T-helper 17 cell (primary cell): ENCODE results near the gene RGS14. TPM values are rescaled to one million over a fixed set of nuclear protein-coding genes. Genes with fewer than 3 reads are reported as not detected.
"Not testable (repeated sequence)": the region's sequence is repeated elsewhere in the genome, so short reads cannot be mapped to it uniquely, and the experiment has no call there.

Experiments used
- ATAC-seq: fragments of 150-1000 bp; cut with Tn5 transposase; 2 replicates; pipeline ENCODE4 v1.10.0; 2021; ENCODE audit warnings: mild to moderate bottlenecking, moderate library complexity
- DNase-seq, 3 donors: peaks; one replicate each; pipeline versions ENCODE4 v3.0.0 to v3.0.0-alpha.2; 2020 to 2021
- H3K9me3 ChIP-seq: one replicate; pipeline ENCODE4 v1.7.0; 2013; ENCODE audit warnings: low read length, mild to moderate bottlenecking; ENCODE audit not compliant: control insufficient read depth, poor library complexity, severe bottlenecking
- H3K27ac Mint-ChIP-seq: one replicate; pipeline ENCODE4 v1.8.0; 2022; ENCODE audit warnings: mild to moderate bottlenecking, moderate library complexity, mixed read lengths
- H3K27me3 Mint-ChIP-seq: one replicate; pipeline ENCODE4 v1.8.0; 2022; ENCODE audit warnings: mixed read lengths
- H3K36me3 Mint-ChIP-seq: one replicate; pipeline ENCODE4 v1.8.0; 2022; ENCODE audit warnings: low read depth, mixed read lengths
- H3K4me1 Mint-ChIP-seq: one replicate; pipeline ENCODE4 v1.8.0; 2022; ENCODE audit warnings: mild to moderate bottlenecking, mixed read lengths
- H3K4me3 Mint-ChIP-seq: one replicate; pipeline ENCODE4 v1.8.0; 2022; ENCODE audit warnings: mild to moderate bottlenecking, moderate library complexity, mixed read lengths
- total RNA-seq, 4 donors: library from RNA in 2 of 4; stranded (reverse) in 2 of 4; gene quantifications; one replicate each; pipeline ENCODE4 v1.2.3 and lab custom pipeline; 2022 to 2026

RGS14 gene
- total RNA-seq, 2 donors from 2014 or later = 76.7 to 110 TPM

- peaks cover 9% of the 10 kb centered on the region for H3K36me3 Mint-ChIP-seq
Measured at GRCh38 chr5:177367981-177368868, 10.5 kb downstream of the RGS14 start.

GRCh38 chr5:177368869-177369644 lies 11.3 kb downstream of the RGS14 start:
- peaks cover 9% of the 10 kb centered on the region for H3K36me3 Mint-ChIP-seq
- DNase-seq (no peak), ATAC-seq (no peak)
- peak overlapping the region; percentile 95 for H3K27ac Mint-ChIP-seq
- H3K4me1 Mint-ChIP-seq = peaks cover 48% of the 10 kb centered on the region
- no peaks in the 10 kb centered on the region for H3K27me3 Mint-ChIP-seq
- no peaks in the 10 kb centered on the region for H3K9me3 ChIP-seq
- H3K4me3 Mint-ChIP-seq = peak overlapping the region; percentile 82

More at GRCh38 chr5:177367981-177368868, 10.5 kb downstream of the RGS14 start:
- no peak overlapping the region for H3K4me3 Mint-ChIP-seq
- H3K9me3 ChIP-seq = no peaks in the 10 kb centered on the region
- H3K27ac Mint-ChIP-seq = peak overlapping the region; percentile 95
- ATAC-seq (no peak), DNase-seq (no peak)
- peaks cover 48% of the 10 kb centered on the region for H3K4me1 Mint-ChIP-seq
- H3K27me3 Mint-ChIP-seq = no peaks in the 10 kb centered on the region

GRCh38 chr5:177369645-177370440 lies 12.1 kb downstream of the RGS14 start:
- peaks cover 48% of the 10 kb centered on the region for H3K4me1 Mint-ChIP-seq
- H3K4me3 Mint-ChIP-seq = peak overlapping the region; percentile 82
- peak overlapping the region; percentile 95 for H3K27ac Mint-ChIP-seq
- peaks cover 9% of the 10 kb centered on the region for H3K36me3 Mint-ChIP-seq
- no peak for DNase-seq
- no peak for ATAC-seq
- H3K27me3 Mint-ChIP-seq = no peaks in the 10 kb centered on the region
- H3K9me3 ChIP-seq = no peaks in the 10 kb centered on the region

- no peaks in the 10 kb centered on the region for H3K9me3 ChIP-seq
- peak overlapping the region; percentile 88 for H3K4me3 Mint-ChIP-seq
- H3K36me3 Mint-ChIP-seq = peaks cover 9% of the 10 kb centered on the region
- H3K27me3 Mint-ChIP-seq = no peaks in the 10 kb centered on the region
- peak; percentile 85 for ATAC-seq
- H3K27ac Mint-ChIP-seq = peak overlapping the region; percentile 32
- DNase-seq = peak; percentile 37 to 63 (median 58)
- H3K4me1 Mint-ChIP-seq = peaks cover 55% of the 10 kb centered on the region
Measured at GRCh38 chr5:177370488-177371119, 12.9 kb downstream of the RGS14 start.

DNA sequence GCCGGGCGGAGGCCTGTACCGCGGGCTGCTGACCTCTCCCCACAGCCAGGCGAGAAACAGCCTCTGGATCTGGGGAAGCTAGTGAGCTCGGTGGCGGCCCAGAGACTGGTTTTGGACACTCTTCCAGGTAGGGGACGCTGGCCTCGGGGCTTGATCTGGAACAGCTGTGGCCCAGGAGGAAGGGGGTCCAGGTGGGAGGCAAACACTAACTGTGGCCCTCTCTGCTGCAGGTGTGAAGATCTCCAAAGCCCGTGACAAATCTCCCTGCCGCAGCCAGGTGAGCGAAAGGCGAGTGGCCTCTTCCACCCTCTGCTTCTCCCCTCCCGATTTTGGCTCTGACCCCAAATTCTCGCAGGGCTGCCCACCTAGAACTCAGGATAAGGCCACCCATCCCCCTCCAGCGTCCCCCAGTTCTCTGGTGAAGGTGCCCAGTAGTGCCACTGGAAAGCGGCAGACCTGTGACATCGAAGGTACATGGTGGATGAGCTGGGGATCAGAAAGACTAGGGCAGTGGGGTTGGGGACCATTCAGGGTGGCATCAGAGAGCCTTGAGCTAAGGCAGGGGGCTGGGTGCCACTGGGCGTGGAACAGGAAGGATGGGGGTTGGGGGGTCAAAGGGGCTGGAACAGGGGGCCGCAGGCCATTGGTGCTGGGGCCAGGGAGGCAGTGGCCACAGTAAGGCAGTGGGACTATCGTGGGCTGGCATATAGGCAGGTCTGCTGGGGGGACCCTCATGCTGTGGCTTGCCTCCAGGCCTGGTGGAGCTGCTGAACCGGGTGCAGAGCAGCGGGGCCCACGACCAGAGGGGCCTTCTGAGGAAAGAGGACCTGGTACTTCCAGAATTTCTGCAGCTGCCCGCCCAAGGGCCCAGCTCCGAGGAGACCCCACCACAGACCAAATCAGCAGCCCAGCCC lies 13.7 kb downstream of the RGS14 start:
- Mint-ChIP-seq H3K4me1 (peaks cover 51% of the 10 kb centered on the region), H3K27ac (peak overlapping the region; percentile 90)

DNA sequence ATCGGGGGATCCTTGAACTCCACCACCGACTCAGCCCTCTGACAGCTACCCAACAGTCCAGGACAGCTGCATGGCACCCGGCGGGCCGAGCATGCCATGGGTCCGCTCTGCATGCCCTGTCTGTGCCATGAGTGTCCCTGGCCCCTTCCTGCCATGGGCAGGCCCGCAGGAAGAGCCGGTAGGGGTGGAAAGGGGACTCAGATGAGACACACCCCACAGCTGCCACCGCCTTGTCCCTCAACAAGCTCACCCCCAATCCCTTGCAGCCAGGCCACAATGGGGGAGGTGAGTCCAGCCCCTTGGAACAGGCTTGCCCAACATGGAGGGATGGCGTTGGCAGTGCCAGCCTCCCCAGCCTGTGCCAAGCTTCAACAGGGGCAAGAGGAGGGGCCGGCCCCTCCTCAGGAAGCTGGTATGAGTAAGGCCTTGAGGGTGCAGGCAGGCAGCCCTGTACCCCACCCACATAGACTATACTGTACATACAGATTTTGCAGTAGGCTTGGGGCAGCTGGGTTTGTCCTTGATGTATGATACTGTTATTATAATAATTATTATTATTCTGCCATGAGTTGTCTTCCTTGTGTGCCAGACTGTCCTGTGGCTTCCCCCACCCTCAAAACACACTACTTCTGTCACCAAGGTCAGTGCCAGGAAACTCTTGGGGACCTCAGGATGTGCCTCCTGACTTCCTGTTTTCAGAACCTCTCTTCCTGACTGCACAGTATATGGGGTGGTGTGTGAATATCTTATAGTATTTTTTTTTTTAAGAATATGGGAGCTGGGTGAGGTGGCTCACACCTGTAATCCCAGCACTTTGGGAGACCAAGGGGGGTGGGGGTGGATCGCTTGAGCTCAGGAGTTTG lies 14.5 kb downstream of the RGS14 start:
- no peaks in the 10 kb centered on the region for H3K27me3 Mint-ChIP-seq
- ATAC-seq (peak; percentile 45), DNase-seq (no peak)
- H3K9me3 ChIP-seq = no peaks in the 10 kb centered on the region
- H3K4me3 Mint-ChIP-seq = peak overlapping the region; percentile 88
- peaks cover 9% of the 10 kb centered on the region for H3K36me3 Mint-ChIP-seq
- peak overlapping the region; percentile 90 for H3K27ac Mint-ChIP-seq
- H3K4me1 Mint-ChIP-seq = peaks cover 50% of the 10 kb centered on the region

More for the DNA sequence above, 13.7 kb downstream of the RGS14 start:
- H3K9me3 ChIP-seq = no peaks in the 10 kb centered on the region
- H3K36me3 Mint-ChIP-seq = peaks cover 9% of the 10 kb centered on the region
- no peaks in the 10 kb centered on the region for H3K27me3 Mint-ChIP-seq
- DNase-seq (no peak), ATAC-seq (no peak)
- H3K4me3 Mint-ChIP-seq = peak overlapping the region; percentile 88

DNA sequence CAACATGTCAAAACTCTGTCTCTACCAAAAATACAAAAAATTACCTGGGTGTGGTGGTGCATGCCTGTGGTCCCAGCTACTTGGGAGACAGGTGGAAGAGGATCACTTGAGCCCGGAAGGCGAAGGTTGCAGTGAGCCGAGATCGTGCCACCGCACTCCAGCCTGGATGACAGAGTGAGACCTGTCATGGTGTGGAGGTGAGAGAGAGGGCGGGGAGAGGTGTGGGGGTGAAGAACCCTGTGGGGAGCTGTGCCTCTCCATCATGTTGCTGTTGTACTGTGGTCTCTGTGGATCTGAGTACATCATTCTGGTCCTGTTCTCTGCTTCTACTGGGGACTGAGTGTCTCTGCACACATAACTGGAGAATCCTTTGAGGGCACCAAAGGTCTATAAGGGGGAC lies 15.2 kb downstream of the RGS14 start:
- no peaks in the 10 kb centered on the region for H3K9me3 ChIP-seq
- Mint-ChIP-seq H3K36me3 (peaks cover 9% of the 10 kb centered on the region), H3K4me1 (peaks cover 50% of the 10 kb centered on the region), H3K27ac (peak overlapping the region; percentile 90), H3K27me3 (no peaks in the 10 kb centered on the region), H3K4me3 (peak overlapping the region; percentile 88)
- ATAC-seq (peak; percentile 36), DNase-seq (no peak)

DNA sequence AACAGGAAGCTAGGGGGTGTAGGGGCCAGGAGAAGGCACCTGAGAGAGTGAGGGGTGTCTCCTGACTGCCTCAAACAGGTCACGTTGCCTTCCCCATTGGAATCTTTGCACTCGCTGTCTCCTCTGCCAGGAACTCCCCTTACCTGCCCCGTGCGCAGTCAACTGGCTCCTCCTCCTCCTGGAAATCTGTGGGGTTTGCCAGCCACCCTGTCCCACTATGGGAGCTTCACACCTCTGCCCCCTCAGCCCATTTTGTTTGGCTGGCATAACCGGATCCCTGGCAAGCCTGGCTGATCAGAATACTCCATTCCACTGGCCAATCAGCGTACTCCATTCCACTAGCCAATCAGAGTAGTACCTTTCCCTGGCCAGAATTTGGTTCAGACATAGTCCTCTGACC lies 16.1 kb downstream of the RGS14 start:
- Mint-ChIP-seq H3K4me3 (peak overlapping the region; percentile 88), H3K27me3 (no peaks in the 10 kb centered on the region), H3K4me1 (peaks cover 44% of the 10 kb centered on the region), H3K27ac (peak overlapping the region; percentile 90), H3K36me3 (peaks cover 3% of the 10 kb centered on the region)
- ATAC-seq (no peak), DNase-seq (no peak)
- no peaks in the 10 kb centered on the region for H3K9me3 ChIP-seq

- DNase-seq = no peak
- Mint-ChIP-seq H3K27ac (peak overlapping the region; percentile 90), H3K4me1 (peaks cover 42% of the 10 kb centered on the region), H3K27me3 (no peaks in the 10 kb centered on the region), H3K36me3 (no peaks in the 10 kb centered on the region), H3K4me3 (peak overlapping the region; percentile 88)
- no peak for ATAC-seq
- no peaks in the 10 kb centered on the region for H3K9me3 ChIP-seq
Measured at GRCh38 chr5:177374211-177374610, 16.5 kb downstream of the RGS14 start.

DNA sequence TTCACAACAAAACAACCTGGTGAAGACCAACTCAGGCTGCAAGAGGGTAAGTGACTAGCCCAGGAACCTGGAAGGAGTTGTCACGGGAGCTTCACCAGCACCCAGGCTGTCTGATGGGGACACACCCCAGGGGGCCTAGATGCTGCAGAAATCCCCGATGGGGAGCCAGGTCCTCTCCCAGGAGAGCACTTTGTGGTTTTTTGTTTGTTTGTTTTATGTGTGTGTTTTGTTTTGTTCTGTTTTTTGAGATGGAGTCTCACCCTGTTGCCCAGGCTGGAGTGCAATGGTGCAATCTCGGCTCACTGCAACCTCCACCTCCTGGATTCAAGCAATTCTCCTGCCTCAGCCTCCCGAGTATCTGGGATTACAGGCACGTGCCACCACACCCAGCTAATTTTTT lies 17.8 kb downstream of the RGS14 start:
- peaks cover 48% of the 10 kb centered on the region for H3K4me1 Mint-ChIP-seq
- H3K27me3 Mint-ChIP-seq = not testable (repeated sequence)

GRCh38 chr5:177376107-177376506 lies 18.4 kb downstream of the RGS14 start:
- peak overlapping the region; percentile 90 for H3K27ac Mint-ChIP-seq
- H3K4me1 Mint-ChIP-seq = peaks cover 46% of the 10 kb centered on the region
- ATAC-seq = no peak
- DNase-seq = no peak
- no peaks in the 10 kb centered on the region for H3K36me3 Mint-ChIP-seq
- no peaks in the 10 kb centered on the region for H3K9me3 ChIP-seq
- no peak overlapping the region for H3K4me3 Mint-ChIP-seq
- H3K27me3 Mint-ChIP-seq = no peaks in the 10 kb centered on the region

More for the DNA sequence above, 17.8 kb downstream of the RGS14 start:
- H3K36me3 Mint-ChIP-seq, DNase-seq, H3K9me3 ChIP-seq, ATAC-seq, H3K4me3 Mint-ChIP-seq: not testable (repeated sequence)
- H3K27ac Mint-ChIP-seq = peak overlapping the region; percentile 90
